ENCODE measurements around the gene ATF1.
"Not testable (repeated sequence)": the region's sequence is repeated elsewhere in the genome, so short reads cannot be mapped to it uniquely, and the experiment has no call there.

Gene ATF1

DNA sequence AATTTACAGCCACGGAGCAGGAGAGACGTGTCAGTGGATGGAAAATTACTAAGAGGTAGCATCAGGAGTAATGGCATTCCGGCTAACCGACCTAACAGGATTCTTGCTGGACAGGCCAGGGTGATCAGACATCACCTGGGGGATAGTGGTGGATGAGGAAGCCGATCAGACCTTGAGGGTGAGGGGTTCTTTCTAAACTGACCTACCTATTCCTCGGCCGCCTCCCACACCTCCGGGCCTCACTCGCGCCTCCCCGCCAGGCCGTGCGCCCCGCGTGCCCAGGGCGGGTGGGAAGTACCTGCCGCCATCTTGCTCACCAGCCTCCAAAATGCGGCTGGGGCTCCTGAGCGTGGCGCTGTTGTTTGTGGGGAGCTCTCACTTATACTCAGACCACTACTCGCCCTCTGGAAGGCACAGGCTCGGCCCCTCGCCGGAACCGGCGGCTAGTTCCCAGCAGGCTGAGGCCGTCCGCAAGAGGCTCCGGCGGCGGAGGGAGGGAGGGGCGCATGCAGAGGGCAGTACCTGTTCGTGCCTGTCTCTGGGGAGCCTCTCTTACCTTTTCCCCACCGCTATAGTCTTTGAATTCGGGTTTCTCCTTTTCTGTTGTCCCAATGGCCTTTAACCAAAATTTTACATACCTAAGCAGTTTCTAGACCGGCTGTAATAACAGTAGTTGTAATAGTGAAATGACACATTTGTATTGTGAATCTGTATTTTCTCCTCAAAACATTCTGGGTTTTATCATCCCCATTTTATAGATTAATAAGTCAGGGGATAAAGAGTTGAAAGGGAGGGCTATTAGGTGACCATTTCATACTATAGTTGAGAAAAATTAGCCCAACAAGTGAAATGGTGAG is 79.0 kb downstream of the ATF1 start, which contains the start of gene TMPRSS12:
Gene TMPRSS12 (plus strand): TSS at position 290 of the 857 bp plus-strand sequence. CDS start 39 bp downstream, at position 329.
- no peak within 1 kb of the TSS for H3K4me3 ChIP-seq (ENCODE audit: low read depth, low read length)
- DNase-seq (ENCODE audit: low read depth), result no peak
- TF ChIP-seq, protein P1, sequence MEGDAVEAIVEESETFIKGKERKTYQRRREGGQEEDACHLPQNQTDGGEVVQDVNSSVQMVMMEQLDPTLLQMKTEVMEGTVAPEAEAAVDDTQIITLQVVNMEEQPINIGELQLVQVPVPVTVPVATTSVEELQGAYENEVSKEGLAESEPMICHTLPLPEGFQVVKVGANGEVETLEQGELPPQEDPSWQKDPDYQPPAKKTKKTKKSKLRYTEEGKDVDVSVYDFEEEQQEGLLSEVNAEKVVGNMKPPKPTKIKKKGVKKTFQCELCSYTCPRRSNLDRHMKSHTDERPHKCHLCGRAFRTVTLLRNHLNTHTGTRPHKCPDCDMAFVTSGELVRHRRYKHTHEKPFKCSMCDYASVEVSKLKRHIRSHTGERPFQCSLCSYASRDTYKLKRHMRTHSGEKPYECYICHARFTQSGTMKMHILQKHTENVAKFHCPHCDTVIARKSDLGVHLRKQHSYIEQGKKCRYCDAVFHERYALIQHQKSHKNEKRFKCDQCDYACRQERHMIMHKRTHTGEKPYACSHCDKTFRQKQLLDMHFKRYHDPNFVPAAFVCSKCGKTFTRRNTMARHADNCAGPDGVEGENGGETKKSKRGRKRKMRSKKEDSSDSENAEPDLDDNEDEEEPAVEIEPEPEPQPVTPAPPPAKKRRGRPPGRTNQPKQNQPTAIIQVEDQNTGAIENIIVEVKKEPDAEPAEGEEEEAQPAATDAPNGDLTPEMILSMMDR (IDR thresholded peaks at IDR 0.05; ENCODE audit: low read depth, low read length), result no peak
- TF ChIP-seq MAX (IDR thresholded peaks at IDR 0.05; ENCODE audit: low read depth, low read length) (no peak), MYC (IDR thresholded peaks at IDR 0.05; ENCODE audit: low read depth, low read length) (no peak), POLR2A (IDR thresholded peaks at IDR 0.05; ENCODE audit: extremely low read depth, insufficient read length) (no peak)

DNA sequence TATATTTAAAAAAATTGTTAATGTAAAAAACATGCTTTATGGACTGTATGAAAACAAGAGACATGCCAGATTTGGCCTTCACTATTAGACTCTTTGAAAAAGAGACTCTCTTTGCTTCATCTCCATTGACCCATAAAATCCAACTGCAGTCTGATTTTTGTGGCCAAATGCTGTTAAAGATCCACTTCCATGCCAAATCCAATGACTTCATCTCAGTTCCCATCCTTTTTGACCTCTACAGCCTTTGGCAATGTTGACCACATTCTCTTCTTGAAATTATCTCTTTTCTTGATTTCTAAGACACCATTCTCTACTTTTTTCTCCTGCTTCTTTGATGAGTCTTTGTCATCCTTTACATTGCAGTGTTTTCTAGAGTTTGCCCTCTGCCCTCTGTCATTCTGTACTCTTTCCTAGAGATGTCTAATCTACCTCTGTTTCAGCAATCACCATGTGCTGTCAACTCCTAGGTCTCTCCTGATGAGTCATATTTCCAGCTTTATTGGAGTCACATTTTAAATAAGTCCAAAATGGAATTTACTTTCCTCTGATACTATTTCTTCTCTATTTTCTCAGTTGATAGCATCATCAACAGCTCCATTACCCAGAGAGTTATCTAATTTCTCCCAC is 81.2 kb downstream of the ATF1 start:
- no peak for DNase-seq (ENCODE audit: low read depth)
- TF ChIP-seq MYC (IDR thresholded peaks at IDR 0.05; ENCODE audit: low read depth, low read length) (no peak), POLR2A (IDR thresholded peaks at IDR 0.05; ENCODE audit: extremely low read depth, insufficient read length) (no peak), MAX (IDR thresholded peaks at IDR 0.05; ENCODE audit: low read depth, low read length) (no peak)
- TF ChIP-seq, protein P1 (IDR thresholded peaks at IDR 0.05; ENCODE audit: low read depth, low read length), result no peak
- H3K4me3 ChIP-seq (ENCODE audit: low read depth, low read length), result no peak overlapping the region

DNA sequence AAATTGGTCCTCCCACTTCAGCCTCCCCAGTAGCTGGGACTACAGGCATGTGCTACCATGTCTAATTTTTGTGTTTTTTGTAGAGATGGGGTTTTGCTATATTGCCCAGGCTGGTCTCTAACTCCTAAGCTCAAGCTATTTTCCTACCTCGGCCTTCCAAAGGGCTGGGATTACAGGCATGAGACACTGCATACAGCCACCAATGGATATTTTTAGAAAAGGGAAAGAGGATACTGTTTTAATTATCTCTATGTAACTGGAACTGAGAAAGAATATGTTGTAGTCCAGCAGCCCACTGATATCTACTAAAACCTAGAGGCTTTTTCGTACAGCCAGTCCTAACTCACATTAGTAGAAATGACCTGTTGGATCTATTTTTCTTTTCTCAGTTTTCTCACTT is 85.1 kb downstream of the ATF1 start:
- no peak for DNase-seq (ENCODE audit: low read depth)
- TF ChIP-seq MYC (IDR thresholded peaks at IDR 0.05; ENCODE audit: low read depth, low read length) (no peak), MAX (IDR thresholded peaks at IDR 0.05; ENCODE audit: low read depth, low read length) (no peak), POLR2A (IDR thresholded peaks at IDR 0.05; ENCODE audit: extremely low read depth, insufficient read length) (no peak)
- TF ChIP-seq, protein P1 (IDR thresholded peaks at IDR 0.05; ENCODE audit: low read depth, low read length), result no peak
- H3K4me3 ChIP-seq (ENCODE audit: low read depth, low read length), result no peak overlapping the region

- not testable (repeated sequence) for DNase-seq (ENCODE audit: low read depth); H3K4me3 ChIP-seq (ENCODE audit: low read depth, low read length)
These were observed 91.3 kb downstream of the ATF1 start for GRCh38 chr12:50855218-50855617.

- H3K4me3 ChIP-seq (ENCODE audit: low read depth, low read length); DNase-seq (ENCODE audit: low read depth): not testable (repeated sequence)
These were observed 91.8 kb downstream of the ATF1 start for GRCh38 chr12:50855679-50856078.

- H3K4me3 ChIP-seq (ENCODE audit: low read depth, low read length), result no peak overlapping the region
- TF ChIP-seq POLR2A (IDR thresholded peaks at IDR 0.05; ENCODE audit: extremely low read depth, insufficient read length) (no peak), MAX (IDR thresholded peaks at IDR 0.05; ENCODE audit: low read depth, low read length) (no peak), MYC (IDR thresholded peaks at IDR 0.05; ENCODE audit: low read depth, low read length) (no peak)
- TF ChIP-seq, protein P1 (IDR thresholded peaks at IDR 0.05; ENCODE audit: low read depth, low read length), result no peak
- DNase-seq (ENCODE audit: low read depth), result no peak
These were observed 95.9 kb downstream of the ATF1 start for GRCh38 chr12:50859621-50860310.

Measured in NB4 (cell line).